ENCODE data around the gene SYF2.
A peak's percentile ranks its signal among the peaks of the same experiment; 100 is the strongest.

Gene SYF2

DNA sequence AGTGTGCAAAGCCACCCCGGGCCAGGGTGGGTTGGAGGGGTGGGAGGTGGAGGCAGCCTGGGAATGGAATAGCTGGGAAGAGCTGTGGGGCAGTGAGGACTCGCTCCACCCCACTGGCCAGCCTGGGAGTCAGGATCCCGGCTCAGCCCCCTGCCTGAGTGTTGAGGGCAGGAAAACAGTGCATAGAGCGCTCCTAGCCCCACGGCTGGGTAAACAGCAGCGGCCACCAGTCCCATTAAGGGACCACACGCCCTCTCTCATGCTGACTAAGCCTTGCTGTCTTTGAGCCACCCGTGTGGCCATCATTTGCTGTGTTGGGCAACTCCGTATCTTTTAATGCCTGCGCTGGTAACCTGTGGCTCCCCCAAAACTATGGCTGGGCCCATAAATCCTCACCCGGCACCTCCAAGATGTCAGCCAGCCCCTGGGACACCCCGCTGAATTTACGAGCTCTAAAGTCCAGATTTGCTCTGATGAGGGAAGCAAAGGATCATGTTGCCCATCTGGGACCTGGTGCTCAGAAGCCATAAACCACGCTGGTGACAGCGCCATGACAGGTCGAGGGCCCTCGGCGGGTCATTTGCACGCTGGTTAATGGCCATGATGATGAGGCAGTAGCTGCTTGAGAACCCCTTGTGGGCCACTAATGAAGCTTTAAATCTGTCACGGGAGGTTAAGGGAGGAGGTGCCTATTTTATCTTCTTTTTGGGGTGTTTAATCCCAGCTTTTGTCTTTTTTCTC lies 34.9 kb downstream of the SYF2 start:
- TF ChIP-seq, protein P1, sequence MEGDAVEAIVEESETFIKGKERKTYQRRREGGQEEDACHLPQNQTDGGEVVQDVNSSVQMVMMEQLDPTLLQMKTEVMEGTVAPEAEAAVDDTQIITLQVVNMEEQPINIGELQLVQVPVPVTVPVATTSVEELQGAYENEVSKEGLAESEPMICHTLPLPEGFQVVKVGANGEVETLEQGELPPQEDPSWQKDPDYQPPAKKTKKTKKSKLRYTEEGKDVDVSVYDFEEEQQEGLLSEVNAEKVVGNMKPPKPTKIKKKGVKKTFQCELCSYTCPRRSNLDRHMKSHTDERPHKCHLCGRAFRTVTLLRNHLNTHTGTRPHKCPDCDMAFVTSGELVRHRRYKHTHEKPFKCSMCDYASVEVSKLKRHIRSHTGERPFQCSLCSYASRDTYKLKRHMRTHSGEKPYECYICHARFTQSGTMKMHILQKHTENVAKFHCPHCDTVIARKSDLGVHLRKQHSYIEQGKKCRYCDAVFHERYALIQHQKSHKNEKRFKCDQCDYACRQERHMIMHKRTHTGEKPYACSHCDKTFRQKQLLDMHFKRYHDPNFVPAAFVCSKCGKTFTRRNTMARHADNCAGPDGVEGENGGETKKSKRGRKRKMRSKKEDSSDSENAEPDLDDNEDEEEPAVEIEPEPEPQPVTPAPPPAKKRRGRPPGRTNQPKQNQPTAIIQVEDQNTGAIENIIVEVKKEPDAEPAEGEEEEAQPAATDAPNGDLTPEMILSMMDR (conservative IDR thresholded peaks at IDR 0.05; ENCODE audit: low read depth) = no peak
- POLR2A ChIA-PET (ENCODE audit: low non-redundant PET) = no interaction called here

DNA sequence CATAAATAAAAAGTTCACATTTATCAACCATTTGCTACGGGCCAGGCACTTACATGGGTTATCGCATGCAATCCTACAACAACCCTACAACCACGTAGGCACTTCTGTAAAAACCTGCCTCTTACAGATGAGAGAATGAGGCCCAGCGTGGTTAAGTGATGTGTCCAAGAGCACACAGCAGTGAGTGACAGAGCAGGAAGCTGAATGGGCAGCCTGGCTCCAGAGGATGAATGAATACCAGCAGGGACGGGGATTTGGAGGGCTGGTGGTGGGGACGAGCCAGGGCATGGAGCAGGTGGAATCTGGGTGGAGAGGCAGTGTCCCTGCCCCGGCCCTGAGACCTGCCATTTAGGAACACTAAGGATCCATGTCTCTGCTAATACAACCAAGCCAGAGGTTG lies 35.5 kb downstream of the SYF2 start:
- TF ChIP-seq, protein P1 (conservative IDR thresholded peaks at IDR 0.05; ENCODE audit: low read depth) = no peak
- ChIA-PET POLR2A (ENCODE audit: low non-redundant PET) (no interaction called here), CTCF (interaction anchor here (0.7 kb wide), 1 partner anchor 9 kb away, joined by 3 read pairs; no protein-coding TSS in a partner anchor)
- DNase-seq (ENCODE audit: low spot score) = no peak
- H3K27ac ChIP-seq = no peak overlapping the region

More for the DNA sequence above, 34.9 kb downstream of the SYF2 start:
- DNase-seq (ENCODE audit: low spot score) = no peak
- no peak overlapping the region for H3K27ac ChIP-seq
- CTCF ChIA-PET = interaction anchor here (0.7 kb wide), 1 partner anchor 9 kb away, joined by 3 read pairs; no protein-coding TSS in a partner anchor

DNA sequence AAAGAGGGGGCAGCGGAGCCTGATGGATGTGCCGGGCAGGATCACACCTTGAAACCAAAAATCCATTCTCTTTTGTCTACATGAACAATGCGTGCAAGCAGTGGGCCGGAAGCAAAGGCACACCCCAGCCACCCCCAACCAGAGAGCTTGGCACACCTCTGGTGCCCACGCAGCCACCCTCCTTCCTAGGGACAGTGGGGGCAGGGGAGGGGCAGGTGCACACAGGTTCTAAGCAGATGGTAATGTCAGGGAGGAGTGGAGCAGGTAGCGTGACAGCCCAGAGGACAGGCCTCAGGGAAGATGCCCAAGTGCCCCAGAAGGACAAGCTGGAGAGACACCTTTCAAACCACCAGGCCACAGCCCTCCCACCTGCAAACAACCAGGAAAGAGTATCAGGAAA lies 36.5 kb downstream of the SYF2 start:
- no peak for DNase-seq (ENCODE audit: low spot score)
- TF ChIP-seq, protein P1 (conservative IDR thresholded peaks at IDR 0.05; ENCODE audit: low read depth) = no peak
- ChIA-PET POLR2A (ENCODE audit: low non-redundant PET) (no interaction called here), CTCF (interaction anchor here (0.9 kb wide), 1 partner anchor 9 kb away, joined by 4 read pairs; no protein-coding TSS in a partner anchor)
- H3K27ac ChIP-seq = no peak overlapping the region

DNA sequence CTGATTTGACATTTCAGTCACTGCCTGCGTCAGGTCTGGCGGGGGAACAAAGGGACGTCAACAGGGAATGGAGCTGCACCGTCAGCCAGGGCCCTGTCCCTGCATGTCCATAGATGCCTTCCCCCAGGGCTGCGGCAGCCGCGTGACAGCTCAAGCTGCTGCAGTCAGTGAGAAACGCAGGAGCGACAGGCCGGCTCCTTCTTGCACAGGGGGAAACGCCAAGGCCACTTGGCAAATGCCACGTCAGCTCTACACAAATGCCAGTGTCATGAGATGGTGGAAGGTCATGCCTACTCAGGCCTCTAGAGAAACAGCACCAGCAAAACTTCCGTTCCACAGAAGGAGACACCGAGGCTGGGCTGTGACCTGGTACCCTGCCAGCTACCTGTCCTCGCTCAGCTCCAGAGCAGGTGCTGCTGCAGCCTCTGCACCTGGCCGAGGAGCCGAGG lies 37.7 kb downstream of the SYF2 start:
- POLR2A ChIA-PET (ENCODE audit: low non-redundant PET) = no interaction called here

DNA sequence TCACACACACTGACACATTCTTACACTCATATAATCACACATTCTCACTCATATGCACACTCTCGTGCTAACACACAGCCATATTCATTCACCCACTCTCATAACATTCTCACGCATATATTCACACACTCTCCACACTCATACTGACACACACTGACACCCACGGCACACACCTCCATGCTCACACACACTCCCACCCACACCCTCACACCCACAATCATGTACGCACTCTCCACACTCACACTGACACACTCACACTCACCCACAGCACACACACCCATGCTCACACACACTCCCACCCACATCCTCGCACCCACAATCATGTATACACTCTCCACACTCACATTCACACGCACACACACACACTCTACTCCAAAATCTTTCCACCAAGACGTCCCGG lies 38.2 kb downstream of the SYF2 start:
- H3K27ac ChIP-seq = peak overlapping the region; percentile 71
- POLR2A ChIA-PET (ENCODE audit: low non-redundant PET) = no interaction called here
- CTCF ChIA-PET = interaction anchor here (0.6 kb wide), 1 partner anchor 24 kb away, joined by 3 read pairs; no protein-coding TSS in a partner anchor
- TF ChIP-seq, protein P1 (conservative IDR thresholded peaks at IDR 0.05; ENCODE audit: low read depth) = no peak
- no peak for DNase-seq (ENCODE audit: low spot score)

More for the DNA sequence above, 37.7 kb downstream of the SYF2 start:
- peak overlapping the region; percentile 71 for H3K27ac ChIP-seq
- CTCF ChIA-PET = interaction anchor here (0.6 kb wide), 2 partner anchors 24 to 1030 kb away, joined by 3 read pairs; no protein-coding TSS in a partner anchor
- peak; percentile 60 for DNase-seq (ENCODE audit: low spot score)
- TF ChIP-seq, protein P1 (conservative IDR thresholded peaks at IDR 0.05; ENCODE audit: low read depth) = no peak

DNA sequence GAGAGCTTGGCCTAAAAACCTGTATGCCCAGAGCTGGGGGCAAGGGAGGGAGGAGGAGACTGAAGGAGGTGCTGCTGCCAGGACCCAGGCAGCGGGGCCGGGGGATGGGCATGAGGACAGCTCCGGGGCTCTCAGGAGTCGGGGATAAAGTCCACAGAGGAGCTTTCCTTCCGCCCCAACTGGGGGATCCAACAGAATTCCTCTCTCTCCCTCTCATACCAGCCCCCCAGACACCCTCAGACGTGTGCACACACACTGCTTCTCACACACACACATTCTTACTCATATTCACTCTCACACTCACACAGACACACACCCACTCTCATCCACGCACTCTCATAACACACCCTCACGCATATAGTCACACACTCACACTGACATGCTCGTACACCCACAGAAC lies 39.1 kb downstream of the SYF2 start:
- ChIA-PET CTCF (no interaction called here), POLR2A (ENCODE audit: low non-redundant PET) (no interaction called here)
- H3K27ac ChIP-seq = no peak overlapping the region
- DNase-seq (ENCODE audit: low spot score) = no peak
- TF ChIP-seq, protein P1 (conservative IDR thresholded peaks at IDR 0.05; ENCODE audit: low read depth) = no peak

Measured in RWPE1 (cell line).